NCI-H82 treated with DMSO at 0.1 percent for 48 hours (cell line): Measurements from ENCODE around the gene NUDT17.
"Not testable (repeated sequence)": the region's sequence is repeated elsewhere in the genome, so short reads cannot be mapped to it uniquely, and the experiment has no call there.

Experiments used
- DNase-seq: peaks from one replicate; lab custom pipeline; 2025; ENCODE audit not compliant: unreplicated experiment; lab: John Stamatoyannopoulos, UW

Gene NUDT17

GRCh38 chr1:145845514-145846161 is at the start of gene NUDT17:
Gene NUDT17, plus strand, starts transcription at chr1:145845630. Its CDS starts 11 bp downstream, at chr1:145845641.
- DNase-seq: peak; percentile 55

- DNase-seq: no peak
Observed at GRCh38 chr1:145796753-145797152, 48.7 kb upstream of the NUDT17 start.

GRCh38 chr1:145799806-145800205 is 45.6 kb upstream of the NUDT17 start:
- no peak for DNase-seq

GRCh38 chr1:145804235-145805045 is 41.0 kb upstream of the NUDT17 start:
- no peak for DNase-seq

- DNase-seq: no peak
Observed at GRCh38 chr1:145805057-145805456, 40.4 kb upstream of the NUDT17 start.

GRCh38 chr1:145806408-145806807 is 39.0 kb upstream of the NUDT17 start:
- DNase-seq: no peak

- no peak for DNase-seq
Observed at GRCh38 chr1:145806844-145807243, 38.6 kb upstream of the NUDT17 start.

- not testable (repeated sequence) for DNase-seq
Observed at GRCh38 chr1:145812977-145813810, 32.2 kb upstream of the NUDT17 start.

- DNase-seq: not testable (repeated sequence)
Observed at GRCh38 chr1:145818095-145818494, 27.3 kb upstream of the NUDT17 start.

- not testable (repeated sequence) for DNase-seq
Observed at GRCh38 chr1:145822779-145823331, 22.6 kb upstream of the NUDT17 start.

- peak; percentile 79 for DNase-seq
Observed at GRCh38 chr1:145823565-145824498, 21.6 kb upstream of the NUDT17 start, which contains the start of the genes POLR3C and RNF115. Gene POLR3C, plus strand, starts transcription at chr1:145824200. Its CDS starts 1,577 bp downstream, at chr1:145825777. Gene RNF115, minus strand, starts transcription at chr1:145824095. Its CDS starts 222 bp downstream, at chr1:145823873.

GRCh38 chr1:145824499-145824842 is 21.0 kb upstream of the NUDT17 start:
- DNase-seq: no peak

GRCh38 chr1:145826030-145826429 is 19.4 kb upstream of the NUDT17 start:
- DNase-seq: no peak

- no peak for DNase-seq
Observed at GRCh38 chr1:145827966-145828365, 17.5 kb upstream of the NUDT17 start.

GRCh38 chr1:145828367-145829026 is 16.9 kb upstream of the NUDT17 start:
- no peak for DNase-seq

- not testable (repeated sequence) for DNase-seq
Observed at GRCh38 chr1:145830810-145831209, 14.6 kb upstream of the NUDT17 start.

GRCh38 chr1:145837656-145838055 is 7.8 kb upstream of the NUDT17 start:
- no peak for DNase-seq

GRCh38 chr1:145843031-145843430 is 2.4 kb upstream of the NUDT17 start:
- DNase-seq: no peak

- DNase-seq: peak; percentile 55
Observed at GRCh38 chr1:145845144-145845513, 301 bp upstream of the NUDT17 start.
